Activated CD4-positive, alpha-beta T cell treated with anti-CD3 and anti-CD28 coated beads, Interleukin-2, amount 10 ng/mL, durations not matched to agents 7 days and 5 days (primary cell): ENCODE results near the gene RCAN1. TPM values are rescaled to one million over a fixed set of nuclear protein-coding genes. Genes with fewer than 3 reads are reported as not detected.
"Not testable (repeated sequence)": the region's sequence is repeated elsewhere in the genome, so short reads cannot be mapped to it uniquely, and the experiment has no call there.

Experiments
- CTCF ChIA-PET: fragments of 350-600 bp; sonication (Branson Sonifier 250); formaldehyde crosslinking; loops from one replicate; lab custom pipeline; 2021; ENCODE audit warnings: antibody characterized with exemption; lab: Charles Lee
- POLR2A ChIA-PET: fragments of 350-600 bp; sonication (Branson Sonifier 250); formaldehyde crosslinking; loops from one replicate; lab custom pipeline; 2021; ENCODE audit warnings: antibody characterized with exemption; lab: Charles Lee
- DNase-seq: peaks from one replicate; pipeline ENCODE4 v3.0.0-alpha.2; 2020
- H3K27ac Mint-ChIP-seq: one replicate; pipeline ENCODE4 v1.8.0; 2021; ENCODE audit warnings: mild to moderate bottlenecking, moderate library complexity, mixed read lengths
- H3K27me3 Mint-ChIP-seq: one replicate; pipeline ENCODE4 v1.8.0; 2021; ENCODE audit warnings: mixed read lengths
- H3K36me3 Mint-ChIP-seq: one replicate; pipeline ENCODE4 v1.8.0; 2021; ENCODE audit warnings: low read depth, mixed read lengths
- H3K4me1 Mint-ChIP-seq: one replicate; pipeline ENCODE4 v1.8.0; 2021; ENCODE audit warnings: mixed read lengths
- H3K4me3 Mint-ChIP-seq: one replicate; pipeline ENCODE4 v1.8.0; 2021; ENCODE audit warnings: mild to moderate bottlenecking, moderate library complexity, mixed read lengths
- H3K9me3 Mint-ChIP-seq: one replicate; pipeline ENCODE4 v1.8.0; 2021; ENCODE audit warnings: mixed read lengths
- total RNA-seq, 2 experiments: library from RNA; stranded (reverse); gene quantifications; one replicate each; pipeline ENCODE4 v1.2.3, GENCODE V29; 2021

RCAN1 gene
- total RNA-seq, 2 experiments from 2014 or later = 8.0 to 8.2 TPM

DNA sequence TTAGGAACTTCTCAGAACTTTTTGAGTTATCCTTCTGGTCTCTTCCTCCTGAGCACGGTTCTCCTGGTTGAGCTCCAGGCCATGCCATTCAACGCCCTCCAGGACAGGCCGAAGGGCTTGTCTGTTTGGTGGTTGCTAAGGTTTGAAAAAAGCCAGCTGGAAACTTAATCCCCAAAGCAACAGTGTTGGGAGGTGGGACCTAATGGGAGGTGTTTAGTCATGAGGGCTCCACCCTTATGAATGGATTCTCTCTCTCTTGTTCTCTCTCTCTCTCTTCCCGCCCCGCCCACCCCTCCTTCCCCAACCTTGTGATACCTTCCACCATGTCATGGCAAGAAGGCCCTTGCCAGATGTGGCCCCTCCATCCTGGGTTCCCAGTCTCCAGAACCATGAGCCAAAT, 103.7 kb downstream of the RCAN1 start:
- CTCF ChIA-PET = interaction anchor here (1.1 to 1.7 kb wide), 5 partner anchors 8 to 91 kb away, joined by 3 to 6 read pairs (median 4); no protein-coding TSS in a partner anchor
- no peak overlapping the region for H3K4me3 Mint-ChIP-seq
- DNase-seq = no peak
- no peak overlapping the region for H3K27ac Mint-ChIP-seq
- H3K36me3 Mint-ChIP-seq = no peaks in the 10 kb centered on the region
- H3K27me3 Mint-ChIP-seq = no peaks in the 10 kb centered on the region
- no peaks in the 10 kb centered on the region for H3K9me3 Mint-ChIP-seq
- no peaks in the 10 kb centered on the region for H3K4me1 Mint-ChIP-seq
- POLR2A ChIA-PET = no interaction called here

DNA sequence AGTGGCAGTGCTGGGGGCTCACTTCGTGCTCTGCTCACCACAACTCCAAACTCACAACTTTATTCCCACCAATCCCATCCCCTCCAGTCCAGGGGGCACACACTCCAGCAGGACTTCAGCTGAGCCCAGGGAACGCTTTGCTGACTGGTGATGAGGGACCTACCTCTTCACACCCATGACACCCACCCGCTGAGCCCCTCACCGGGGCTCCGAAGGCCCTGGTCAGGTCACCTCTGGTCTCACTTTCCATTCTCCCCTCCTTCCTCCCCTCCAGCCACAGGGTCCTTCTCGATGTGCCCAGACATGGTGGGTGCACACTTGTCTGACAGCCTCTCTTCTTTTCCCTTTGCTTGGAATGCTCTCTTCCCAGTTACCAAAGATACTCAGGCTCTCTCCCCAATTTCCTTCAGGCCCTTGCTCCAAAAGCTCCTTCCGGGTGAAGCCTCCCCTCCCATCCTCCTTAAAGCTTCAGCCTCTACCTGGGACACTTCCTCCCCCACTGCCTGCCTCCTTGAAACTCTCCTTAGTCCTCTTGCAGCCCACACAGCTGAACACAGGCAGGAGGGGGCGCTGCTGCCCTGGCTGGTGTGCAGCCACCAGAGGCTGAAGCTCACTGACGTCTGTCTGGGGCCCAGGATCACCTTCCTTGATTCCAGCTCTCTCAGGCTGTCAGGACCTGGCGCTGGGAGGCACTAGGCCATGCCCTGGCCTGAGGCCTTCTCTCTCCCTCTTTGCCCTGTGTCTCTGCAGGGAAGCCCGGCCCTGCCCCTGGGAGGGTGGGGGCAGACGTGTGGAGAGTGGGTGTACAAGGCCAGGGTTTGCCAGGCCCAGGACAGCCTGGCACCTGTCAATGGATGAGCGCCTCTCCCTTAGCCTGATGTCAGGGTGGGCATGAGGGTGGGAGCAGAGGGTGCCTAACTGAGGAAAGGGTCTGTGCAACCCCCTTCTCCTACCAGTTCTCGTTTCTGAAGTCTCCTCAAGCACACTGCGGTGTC, 104.5 kb downstream of the RCAN1 start:
- Mint-ChIP-seq H3K27ac (no peak overlapping the region), H3K36me3 (no peaks in the 10 kb centered on the region), H3K4me3 (no peak overlapping the region), H3K27me3 (no peaks in the 10 kb centered on the region), H3K9me3 (no peaks in the 10 kb centered on the region), H3K4me1 (no peaks in the 10 kb centered on the region)
- DNase-seq = peak; percentile 28
- CTCF ChIA-PET = interaction anchor here (1.1 to 1.7 kb wide), 5 partner anchors 8 to 92 kb away, joined by 3 to 6 read pairs (median 4); no protein-coding TSS in a partner anchor
- POLR2A ChIA-PET = no interaction called here

DNA sequence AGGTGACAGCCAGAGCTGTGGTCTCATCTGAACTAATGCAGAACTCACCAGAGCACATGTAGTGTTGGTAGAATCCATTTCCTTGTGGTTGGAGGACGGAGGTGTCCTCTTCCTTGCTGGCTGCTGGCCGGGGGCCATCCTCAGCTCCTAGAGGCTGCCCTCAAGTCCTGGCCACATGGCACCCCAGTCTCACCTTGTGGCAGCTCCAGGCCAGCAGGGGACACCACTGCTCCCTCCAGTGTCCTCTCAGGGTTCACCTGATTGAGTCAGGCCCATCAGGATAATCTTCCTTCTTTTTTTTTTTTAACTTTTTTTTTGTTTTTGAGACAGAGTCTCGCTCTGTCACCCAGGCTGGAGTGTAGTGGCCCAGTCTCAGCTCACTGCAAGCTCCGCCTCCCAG, 105.8 kb downstream of the RCAN1 start:
- H3K4me3 Mint-ChIP-seq = no peak overlapping the region
- H3K4me1 Mint-ChIP-seq = no peaks in the 10 kb centered on the region
- ChIA-PET POLR2A (no interaction called here), CTCF (interaction anchor here (1.1 kb wide), 1 partner anchor 9 kb away, joined by 3 read pairs; no protein-coding TSS in a partner anchor)
- DNase-seq = no peak
- no peaks in the 10 kb centered on the region for H3K9me3 Mint-ChIP-seq
- no peaks in the 10 kb centered on the region for H3K36me3 Mint-ChIP-seq
- peaks cover 2% of the 10 kb centered on the region for H3K27me3 Mint-ChIP-seq
- H3K27ac Mint-ChIP-seq = no peak overlapping the region

DNA sequence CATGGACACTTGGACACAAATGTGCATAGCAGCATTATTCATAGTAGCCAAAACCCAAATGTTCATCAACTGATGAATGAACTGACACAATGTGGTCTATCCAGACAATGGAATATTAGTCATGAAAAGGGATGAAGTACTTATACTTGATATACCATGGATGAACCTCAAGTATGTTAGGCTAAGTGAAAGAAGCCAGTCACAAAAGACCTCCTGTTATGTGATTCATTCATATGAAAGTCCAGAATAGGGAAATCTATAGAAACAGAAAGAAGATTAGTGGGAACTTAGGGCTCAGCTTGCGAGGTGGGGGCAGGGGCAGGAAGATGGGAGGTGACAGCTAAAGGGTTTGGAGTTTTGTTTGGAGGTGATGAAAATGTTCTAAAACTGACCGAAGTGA, 110.3 kb downstream of the RCAN1 start:
- no peaks in the 10 kb centered on the region for H3K4me1 Mint-ChIP-seq
- H3K9me3 Mint-ChIP-seq = no peaks in the 10 kb centered on the region
- DNase-seq = no peak
- H3K27me3 Mint-ChIP-seq = peaks cover 4% of the 10 kb centered on the region
- POLR2A ChIA-PET = no interaction called here
- CTCF ChIA-PET = no interaction called here
- no peaks in the 10 kb centered on the region for H3K36me3 Mint-ChIP-seq
- H3K27ac Mint-ChIP-seq = no peak overlapping the region
- H3K4me3 Mint-ChIP-seq = no peak overlapping the region

DNA sequence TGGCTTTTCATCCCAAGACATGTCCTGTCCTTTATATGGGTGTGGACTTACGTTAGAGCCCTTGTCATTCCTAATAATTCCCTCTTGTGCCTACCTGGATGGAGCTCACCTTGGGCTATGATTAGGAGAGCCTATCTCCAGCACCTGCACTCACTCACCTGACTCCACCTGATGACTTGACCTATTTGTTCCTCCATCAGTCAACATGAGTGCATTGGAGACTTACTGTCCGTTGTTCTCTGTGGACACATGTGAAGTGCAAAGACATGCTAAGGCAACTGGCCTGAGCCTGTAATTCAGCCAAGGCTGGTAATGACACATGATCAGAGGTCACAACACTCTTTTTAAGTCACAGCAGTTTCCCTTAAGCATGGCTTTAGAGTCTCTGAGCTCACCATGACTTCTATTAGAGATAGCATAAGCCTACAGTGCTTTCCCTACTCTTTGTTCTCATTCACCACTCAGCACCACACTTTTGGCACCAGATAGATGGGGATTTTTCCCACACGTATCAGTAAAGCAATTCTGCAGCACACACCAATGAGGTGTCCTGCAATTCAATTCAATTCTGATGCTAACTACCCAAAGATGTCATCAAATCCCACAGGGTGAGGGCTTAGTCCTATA, 112.3 kb downstream of the RCAN1 start:
- ChIA-PET CTCF (interaction anchor here (1.0 kb wide), 1 partner anchor 13 kb away, joined by 3 read pairs; no protein-coding TSS in a partner anchor), POLR2A (no interaction called here)
- H3K27ac Mint-ChIP-seq = no peak overlapping the region
- H3K36me3 Mint-ChIP-seq = no peaks in the 10 kb centered on the region
- DNase-seq = no peak
- H3K9me3 Mint-ChIP-seq = peaks cover 5% of the 10 kb centered on the region
- no peak overlapping the region for H3K4me3 Mint-ChIP-seq
- peaks cover 4% of the 10 kb centered on the region for H3K27me3 Mint-ChIP-seq
- no peaks in the 10 kb centered on the region for H3K4me1 Mint-ChIP-seq

DNA sequence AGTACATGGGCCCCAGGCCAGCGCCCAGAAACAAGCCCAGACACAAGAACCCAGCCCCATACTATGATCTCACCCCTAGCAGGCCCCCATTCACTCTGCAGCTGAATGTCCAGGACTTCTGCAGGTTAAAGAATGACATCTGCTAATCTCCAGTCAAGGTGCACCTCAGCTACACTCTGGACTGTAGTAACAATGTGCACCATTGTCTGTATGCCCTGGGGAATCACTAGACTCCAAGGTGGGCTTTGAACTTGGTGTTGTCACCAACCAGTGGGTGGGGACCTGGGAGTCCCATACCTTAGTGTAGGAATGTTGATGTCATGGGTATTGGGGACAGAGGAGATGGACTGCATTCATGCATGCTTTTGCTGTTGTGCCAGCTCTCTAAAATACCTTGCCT, 113.2 kb downstream of the RCAN1 start:
- DNase-seq = no peak
- H3K4me1 Mint-ChIP-seq = no peaks in the 10 kb centered on the region
- POLR2A ChIA-PET = no interaction called here
- H3K27me3 Mint-ChIP-seq = peaks cover 4% of the 10 kb centered on the region
- CTCF ChIA-PET = interaction anchor here (1.0 kb wide), 1 partner anchor 14 kb away, joined by 3 read pairs; no protein-coding TSS in a partner anchor
- peaks cover 5% of the 10 kb centered on the region for H3K9me3 Mint-ChIP-seq
- no peak overlapping the region for H3K4me3 Mint-ChIP-seq
- no peaks in the 10 kb centered on the region for H3K36me3 Mint-ChIP-seq
- no peak overlapping the region for H3K27ac Mint-ChIP-seq

DNA sequence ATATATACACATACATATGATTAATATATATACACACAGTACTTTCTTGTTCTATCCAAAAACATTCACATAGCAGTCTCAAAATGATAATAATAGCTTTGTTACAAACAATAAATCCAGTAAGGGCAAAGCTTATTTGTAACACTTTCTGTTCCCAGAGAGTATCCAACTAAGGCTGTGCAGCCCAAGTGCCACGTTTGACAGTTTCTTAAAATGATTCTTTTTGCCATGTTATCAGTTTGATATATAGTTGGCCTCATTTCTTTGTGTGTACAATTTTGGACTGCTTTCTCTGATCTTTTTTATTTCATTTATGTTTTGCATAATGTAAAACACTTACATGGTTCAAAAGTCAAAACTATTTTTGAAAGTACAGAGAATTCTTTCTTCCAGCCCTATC, 114.7 kb downstream of the RCAN1 start:
- Mint-ChIP-seq H3K27ac (no peak overlapping the region), H3K4me3 (no peak overlapping the region), H3K9me3 (peaks cover 8% of the 10 kb centered on the region), H3K27me3 (peaks cover 12% of the 10 kb centered on the region), H3K36me3 (no peaks in the 10 kb centered on the region), H3K4me1 (no peaks in the 10 kb centered on the region)
- ChIA-PET CTCF (interaction anchor here (1.3 kb wide), 1 partner anchor 11 kb away, joined by 3 read pairs; no protein-coding TSS in a partner anchor), POLR2A (no interaction called here)
- DNase-seq = no peak

DNA sequence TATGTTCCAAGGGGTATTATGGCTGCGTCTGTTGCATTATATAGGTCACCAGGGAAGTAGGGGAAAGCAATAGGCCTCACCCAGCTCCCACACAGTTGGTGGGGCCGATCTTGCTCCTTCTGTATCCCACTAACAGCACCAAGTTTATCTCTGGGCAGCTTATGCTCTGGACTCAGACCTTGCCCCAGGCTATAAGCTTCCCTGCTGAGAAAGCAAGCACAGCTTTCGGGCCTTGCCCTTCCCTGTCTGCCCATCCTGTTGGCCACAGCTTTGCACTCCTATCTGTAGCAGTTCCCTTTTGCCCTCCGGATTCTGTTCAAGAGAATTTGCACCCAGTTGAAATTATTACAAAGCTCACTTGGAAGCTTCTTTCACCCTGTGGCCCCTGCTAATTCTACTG, 115.8 kb downstream of the RCAN1 start:
- no peak for DNase-seq
- no peak overlapping the region for H3K27ac Mint-ChIP-seq
- peaks cover 10% of the 10 kb centered on the region for H3K27me3 Mint-ChIP-seq
- H3K4me3 Mint-ChIP-seq = no peak overlapping the region
- H3K36me3 Mint-ChIP-seq = no peaks in the 10 kb centered on the region
- POLR2A ChIA-PET = no interaction called here
- peaks cover 8% of the 10 kb centered on the region for H3K9me3 Mint-ChIP-seq
- no peaks in the 10 kb centered on the region for H3K4me1 Mint-ChIP-seq
- CTCF ChIA-PET = interaction anchor here (1.3 kb wide), 1 partner anchor 12 kb away, joined by 3 read pairs; no protein-coding TSS in a partner anchor

DNA sequence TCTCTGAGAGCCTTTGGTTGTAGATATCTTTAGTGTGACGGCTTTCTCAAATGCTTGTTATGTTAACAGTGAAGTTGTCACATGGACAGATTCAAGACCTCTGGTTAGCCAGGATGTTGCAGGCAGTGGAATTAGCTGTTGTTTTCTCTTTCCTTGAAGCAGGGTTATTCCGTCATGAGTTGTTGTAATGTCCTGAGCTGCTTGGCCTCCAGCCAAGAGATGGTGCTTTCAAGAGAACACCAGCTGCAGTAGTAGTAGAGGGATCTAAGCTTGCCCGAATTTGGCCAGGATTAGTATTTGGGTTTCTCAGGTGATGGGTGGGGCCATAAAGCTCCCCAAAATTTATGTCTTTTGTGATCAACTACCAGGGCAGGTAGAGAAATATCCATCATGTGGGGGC, 116.3 kb downstream of the RCAN1 start:
- Mint-ChIP-seq H3K4me1 (no peaks in the 10 kb centered on the region), H3K27ac (no peak overlapping the region), H3K36me3 (no peaks in the 10 kb centered on the region), H3K4me3 (no peak overlapping the region), H3K27me3 (peaks cover 10% of the 10 kb centered on the region), H3K9me3 (peaks cover 8% of the 10 kb centered on the region)
- CTCF ChIA-PET = no interaction called here
- POLR2A ChIA-PET = no interaction called here
- no peak for DNase-seq

DNA sequence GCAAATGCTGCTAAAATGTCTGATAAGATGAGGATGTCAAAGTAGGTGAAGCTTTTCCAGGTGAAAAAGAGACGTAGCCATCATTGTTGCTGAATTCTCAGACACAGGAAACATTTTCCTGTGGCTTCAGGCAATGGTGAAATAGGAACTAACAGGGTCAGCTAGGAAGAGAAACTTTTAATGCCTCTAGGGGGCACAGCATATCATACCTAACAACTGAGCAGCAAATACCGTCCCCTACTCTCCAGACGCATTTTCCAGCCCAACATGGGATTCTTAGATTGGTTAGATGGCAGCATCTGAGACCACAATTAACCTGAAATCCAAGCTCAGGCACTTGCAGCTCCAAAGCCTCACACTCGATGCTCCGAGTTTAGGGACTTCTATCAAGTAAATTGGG, 131.1 kb downstream of the RCAN1 start:
- H3K4me3 Mint-ChIP-seq, CTCF ChIA-PET, H3K36me3 Mint-ChIP-seq, POLR2A ChIA-PET, DNase-seq, H3K27me3 Mint-ChIP-seq, H3K27ac Mint-ChIP-seq, H3K4me1 Mint-ChIP-seq, H3K9me3 Mint-ChIP-seq: not testable (repeated sequence)

DNA sequence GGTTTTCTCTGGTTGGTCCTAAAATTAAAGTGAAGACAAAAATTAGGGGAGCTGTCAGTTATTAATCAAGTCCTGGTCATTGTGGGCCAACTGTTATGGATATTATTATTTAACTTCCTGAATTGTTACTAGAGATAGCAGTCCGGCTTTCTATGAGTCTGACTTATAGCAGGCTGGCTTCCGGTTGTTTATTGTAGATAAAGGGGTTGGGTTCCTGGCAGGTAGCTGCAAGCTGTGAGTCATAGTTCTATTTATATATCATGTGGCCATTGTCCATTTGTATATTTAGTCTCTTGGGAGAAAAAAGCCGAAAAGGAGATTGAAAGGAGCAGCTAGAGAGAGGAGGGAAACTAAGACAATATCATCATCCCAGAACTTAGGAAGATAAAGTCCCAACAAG, 131.5 kb downstream of the RCAN1 start:
- DNase-seq, POLR2A ChIA-PET, H3K36me3 Mint-ChIP-seq, H3K27ac Mint-ChIP-seq, H3K27me3 Mint-ChIP-seq, CTCF ChIA-PET, H3K9me3 Mint-ChIP-seq, H3K4me1 Mint-ChIP-seq, H3K4me3 Mint-ChIP-seq: not testable (repeated sequence)

DNA sequence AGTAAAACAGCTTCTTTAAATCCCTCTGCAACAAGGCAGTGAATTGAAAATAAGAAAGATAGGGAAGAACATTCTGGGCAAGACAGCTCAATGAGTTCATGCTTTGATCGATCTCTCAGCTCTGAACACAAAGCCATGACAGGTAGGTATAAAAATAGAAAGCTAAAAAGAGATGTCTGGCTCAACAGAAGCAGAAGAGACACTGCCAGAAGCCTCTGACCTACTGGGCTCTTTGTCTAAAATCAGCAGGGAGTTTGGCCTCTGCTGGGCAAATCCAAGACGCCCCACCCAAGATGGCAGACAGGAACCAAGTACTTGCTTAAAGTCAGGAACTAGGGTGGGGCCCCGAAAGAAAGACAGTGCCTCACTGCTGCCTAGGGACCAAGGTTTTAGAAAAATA, 147.6 kb downstream of the RCAN1 start:
- CTCF ChIA-PET, H3K27ac Mint-ChIP-seq, H3K4me1 Mint-ChIP-seq, H3K27me3 Mint-ChIP-seq, POLR2A ChIA-PET, H3K36me3 Mint-ChIP-seq, H3K4me3 Mint-ChIP-seq, DNase-seq, H3K9me3 Mint-ChIP-seq: not testable (repeated sequence)
